Embryonic facial prominence (tissue), 1 donor: Measurements from ENCODE around the gene CATSPER2.
"Not testable (repeated sequence)": the region's sequence is repeated elsewhere in the genome, so short reads cannot be mapped to it uniquely, and the experiment has no call there.

Experiments
- DNase-seq: peaks from one replicate; pipeline ENCODE4 v3.0.0-alpha.2; 2016; ENCODE audit errors: extremely low spot score

The CATSPER2 gene

GRCh38 chr15:43593328-43594190, 55.1 kb downstream of the CATSPER2 start, which contains the start of gene CKMT1B:
TSS of gene CKMT1B (plus strand) at chr15:43594027. CDS start at chr15:43594219, 192 bp downstream.
- DNase-seq: not testable (repeated sequence)

- DNase-seq: not testable (repeated sequence)
These were observed 55.8 kb downstream of the CATSPER2 start for GRCh38 chr15:43592841-43593240.

- not testable (repeated sequence) for DNase-seq
These were observed 58.7 kb downstream of the CATSPER2 start, which contains the start of gene PPIP5K1 for GRCh38 chr15:43589778-43590466. TSS of gene PPIP5K1 (minus strand) at chr15:43590208. CDS start at chr15:43584504, 5,704 bp downstream.
